ENCODE results near the gene ZMYM5. TPM values are rescaled to one million over a fixed set of nuclear protein-coding genes. Genes with fewer than 3 reads are reported as not detected.

Gene ZMYM5
- total RNA-seq, 2 donors from 2014 or later, result 10.4 to 12.2 TPM

DNA sequence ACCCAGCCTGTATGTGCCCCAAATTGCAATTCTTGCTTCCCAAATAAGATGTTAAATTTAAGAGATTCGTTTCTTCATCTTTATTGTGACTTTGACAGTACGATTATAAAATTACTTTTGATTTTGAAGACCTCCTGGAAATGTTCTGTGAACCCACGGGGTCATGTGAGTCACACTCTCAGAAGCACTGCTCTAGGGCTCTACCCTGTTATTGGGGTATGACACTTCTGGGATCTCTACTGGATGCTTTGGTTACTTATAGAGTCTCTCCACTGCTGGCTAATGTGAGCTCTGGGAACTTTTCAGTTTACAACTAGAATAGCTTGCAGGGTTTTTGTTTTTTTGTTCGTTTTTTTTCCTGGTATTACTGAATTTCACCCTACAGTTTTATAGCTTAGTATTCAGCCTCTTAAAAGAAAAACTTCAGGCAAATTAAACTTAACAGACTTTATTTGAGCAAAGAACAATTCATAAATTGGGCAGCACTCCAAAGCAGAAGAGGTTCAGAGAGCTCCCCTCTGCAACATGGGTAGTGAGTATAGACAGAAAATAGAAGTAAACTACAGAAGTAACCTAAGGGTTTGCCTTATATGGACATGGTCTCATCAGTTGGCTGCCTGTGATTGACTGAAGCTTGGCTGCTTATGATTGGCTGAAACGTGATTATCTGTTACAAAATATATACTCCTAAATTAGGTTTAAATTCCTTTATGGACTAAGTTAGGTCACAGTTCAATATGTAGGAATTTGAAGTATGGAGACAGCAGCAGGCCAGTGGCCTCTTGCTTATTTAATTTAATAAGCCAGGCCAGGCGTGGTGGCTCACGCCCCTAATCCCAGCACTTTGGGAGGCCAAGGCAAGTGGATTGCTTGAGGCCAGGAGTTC is 52.2 kb downstream of the ZMYM5 start:
- no peak overlapping the region for H3K4me3 Mint-ChIP-seq
- H3K27ac Mint-ChIP-seq, result no peak overlapping the region
- H3K4me1 Mint-ChIP-seq, result no peaks in the 10 kb centered on the region
- H3K27me3 ChIP-seq (ENCODE audit: control insufficient read depth, insufficient read depth, low read length, poor library complexity, severe bottlenecking), result no peaks in the 10 kb centered on the region
- 94 to 97% methylated on average over 5 to 7 of the region's 7 CpGs for WGBS, 2 experiments (ENCODE audit: insufficient coverage in 1 of 2, insufficient read length in 1 of 2)
- no peaks in the 10 kb centered on the region for H3K4me1 ChIP-seq (ENCODE audit: control insufficient read depth, insufficient read depth, low read length)
- peaks cover 7% of the 10 kb centered on the region for H3K9me3 Mint-ChIP-seq
- peaks cover 19% of the 10 kb centered on the region for H3K36me3 Mint-ChIP-seq (ENCODE audit: low read depth)
- TF ChIP-seq, protein P1, sequence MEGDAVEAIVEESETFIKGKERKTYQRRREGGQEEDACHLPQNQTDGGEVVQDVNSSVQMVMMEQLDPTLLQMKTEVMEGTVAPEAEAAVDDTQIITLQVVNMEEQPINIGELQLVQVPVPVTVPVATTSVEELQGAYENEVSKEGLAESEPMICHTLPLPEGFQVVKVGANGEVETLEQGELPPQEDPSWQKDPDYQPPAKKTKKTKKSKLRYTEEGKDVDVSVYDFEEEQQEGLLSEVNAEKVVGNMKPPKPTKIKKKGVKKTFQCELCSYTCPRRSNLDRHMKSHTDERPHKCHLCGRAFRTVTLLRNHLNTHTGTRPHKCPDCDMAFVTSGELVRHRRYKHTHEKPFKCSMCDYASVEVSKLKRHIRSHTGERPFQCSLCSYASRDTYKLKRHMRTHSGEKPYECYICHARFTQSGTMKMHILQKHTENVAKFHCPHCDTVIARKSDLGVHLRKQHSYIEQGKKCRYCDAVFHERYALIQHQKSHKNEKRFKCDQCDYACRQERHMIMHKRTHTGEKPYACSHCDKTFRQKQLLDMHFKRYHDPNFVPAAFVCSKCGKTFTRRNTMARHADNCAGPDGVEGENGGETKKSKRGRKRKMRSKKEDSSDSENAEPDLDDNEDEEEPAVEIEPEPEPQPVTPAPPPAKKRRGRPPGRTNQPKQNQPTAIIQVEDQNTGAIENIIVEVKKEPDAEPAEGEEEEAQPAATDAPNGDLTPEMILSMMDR (conservative IDR thresholded peaks at IDR 0.05), result no peak
- H3K4me3 ChIP-seq (ENCODE audit: low read length), result no peak overlapping the region
- no peak overlapping the region for H3K27ac ChIP-seq (ENCODE audit: low read depth, low read length)
- no peaks in the 10 kb centered on the region for H3K36me3 ChIP-seq (ENCODE audit: control insufficient read depth, insufficient read depth, low read length)
- no peaks in the 10 kb centered on the region for H3K27me3 Mint-ChIP-seq (ENCODE audit: insufficient read depth)
- peaks cover 7% of the 10 kb centered on the region for H3K9me3 ChIP-seq (ENCODE audit: control insufficient read depth, low read length)
- DNase-seq, result no peak
- no peak overlapping the region for H3K9ac ChIP-seq (ENCODE audit: extremely low read depth, low read length, poor library complexity, severe bottlenecking)

DNA sequence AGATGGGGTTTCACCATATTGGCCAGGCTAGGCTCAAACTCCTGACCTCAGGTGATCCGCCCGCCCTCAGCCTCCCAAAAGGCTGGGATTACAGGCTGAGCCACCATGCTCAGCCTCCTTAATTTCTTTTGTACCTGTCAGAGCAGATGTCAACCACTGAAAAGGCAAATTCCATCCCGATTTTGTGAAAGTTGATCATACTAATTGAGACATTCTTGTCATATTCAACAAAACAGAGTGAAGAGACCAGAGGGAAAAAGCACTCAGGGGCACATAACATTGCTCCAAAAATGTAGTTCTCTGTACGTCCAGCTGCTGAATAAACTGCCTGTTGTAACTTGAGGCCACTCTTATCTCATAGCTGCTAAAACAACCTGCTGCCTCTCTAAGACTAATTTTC is 53.3 kb downstream of the ZMYM5 start:
- Histone ChIP-seq H3K9ac (ENCODE audit: extremely low read depth, low read length, poor library complexity, severe bottlenecking) (no peak overlapping the region), H3K4me3 (ENCODE audit: low read length) (no peak overlapping the region), H3K4me1 (ENCODE audit: control insufficient read depth, insufficient read depth, low read length) (no peaks in the 10 kb centered on the region), H3K36me3 (ENCODE audit: control insufficient read depth, insufficient read depth, low read length) (no peaks in the 10 kb centered on the region), H3K27me3 (ENCODE audit: control insufficient read depth, insufficient read depth, low read length, poor library complexity, severe bottlenecking) (no peaks in the 10 kb centered on the region), H3K9me3 (ENCODE audit: control insufficient read depth, low read length) (peaks cover 7% of the 10 kb centered on the region), H3K27ac (ENCODE audit: low read depth, low read length) (no peak overlapping the region)
- WGBS, 2 experiments (ENCODE audit: insufficient coverage in 1 of 2, insufficient read length in 1 of 2), result 88 to 89% methylated on average over 4 of the region's 4 CpGs
- Mint-ChIP-seq H3K4me3 (no peak overlapping the region), H3K4me1 (no peaks in the 10 kb centered on the region), H3K27ac (no peak overlapping the region), H3K36me3 (ENCODE audit: low read depth) (peaks cover 19% of the 10 kb centered on the region), H3K27me3 (ENCODE audit: insufficient read depth) (no peaks in the 10 kb centered on the region), H3K9me3 (peaks cover 7% of the 10 kb centered on the region)
- no peak for DNase-seq
- TF ChIP-seq, protein P1 (conservative IDR thresholded peaks at IDR 0.05), result no peak

DNA sequence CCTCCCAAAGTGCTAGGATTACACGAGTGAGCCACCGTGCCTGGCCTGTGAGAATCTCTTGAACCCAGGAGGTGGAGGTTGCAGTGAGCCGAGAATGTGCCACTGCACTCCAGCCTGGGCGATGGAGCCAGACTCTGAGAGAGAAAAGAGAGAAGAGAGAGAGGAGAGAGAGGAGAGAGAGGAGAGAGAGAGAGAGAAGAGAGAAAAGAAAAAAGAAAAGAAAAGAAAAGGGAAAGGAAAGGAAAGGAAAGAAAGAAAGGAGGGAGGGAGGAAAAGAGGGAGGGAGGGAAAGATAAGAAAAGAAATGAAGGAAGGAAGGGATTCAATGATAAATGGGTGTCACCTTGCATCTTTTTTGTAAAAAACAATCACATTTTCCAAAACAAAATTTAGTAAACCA is 57.7 kb downstream of the ZMYM5 start:
- Mint-ChIP-seq H3K27ac (no peak overlapping the region), H3K9me3 (no peaks in the 10 kb centered on the region), H3K4me1 (no peaks in the 10 kb centered on the region), H3K36me3 (ENCODE audit: low read depth) (peaks cover 8% of the 10 kb centered on the region), H3K27me3 (ENCODE audit: insufficient read depth) (no peaks in the 10 kb centered on the region), H3K4me3 (no peak overlapping the region)
- Histone ChIP-seq H3K4me3 (ENCODE audit: low read length) (no peak overlapping the region), H3K9me3 (ENCODE audit: control insufficient read depth, low read length) (no peaks in the 10 kb centered on the region), H3K27ac (ENCODE audit: low read depth, low read length) (no peak overlapping the region), H3K27me3 (ENCODE audit: control insufficient read depth, insufficient read depth, low read length, poor library complexity, severe bottlenecking) (no peaks in the 10 kb centered on the region), H3K4me1 (ENCODE audit: control insufficient read depth, insufficient read depth, low read length) (no peaks in the 10 kb centered on the region), H3K9ac (ENCODE audit: extremely low read depth, low read length, poor library complexity, severe bottlenecking) (no peak overlapping the region), H3K36me3 (ENCODE audit: control insufficient read depth, insufficient read depth, low read length) (no peaks in the 10 kb centered on the region)
- 94 to 100% methylated on average over 3 to 4 of the region's 4 CpGs for WGBS, 2 experiments (ENCODE audit: insufficient coverage in 1 of 2, insufficient read length in 1 of 2)
- no peak for DNase-seq
- TF ChIP-seq, protein P1 (conservative IDR thresholded peaks at IDR 0.05), result no peak
